HepG2 (cell line): ENCODE results near the gene IRF2. TPM values are rescaled to one million over a fixed set of nuclear protein-coding genes. Genes with fewer than 3 reads are reported as not detected.

Experiments used
- ATAC-seq: fragments of 200-7000 bp; cut with Tn5 transposase; 3 replicates; pipeline ENCODE4 v1.9.1; 2020; ENCODE audit warnings: mild to moderate bottlenecking, moderate library complexity
- BruUV-seq: library from RNA; stranded (reverse); fragments of 400-500 nt; replicated peaks from 2 replicates; lab custom pipeline; 2021; lab: Mats Ljungman, UMichigan
- CTCF ChIA-PET: fragments of 300-600 bp; formaldehyde crosslinking; extraction: SDS; loops from one replicate; lab custom pipeline; 2021; ENCODE audit warnings: low total read pairs, inconsistent platforms, low intra/inter-chr PET ratio; lab: Yijun Ruan, JAX
- POLR2A ChIA-PET: fragments of 350-600 bp; sonication (Branson Sonifier 250); formaldehyde crosslinking; loops from one replicate; lab custom pipeline; 2020; ENCODE audit warnings: antibody characterized with exemption, inconsistent platforms; lab: Yijun Ruan, JAX
- DNase-seq: peaks from one replicate; pipeline ENCODE4 v3.0.0-alpha.2; 2015; ENCODE audit warnings: low spot score
- FAIRE-seq: peaks from 3 replicates; lab custom pipeline; 2011; peaks lifted over from hg19 to GRCh38; lab: Jason Lieb, UNC
- H2AFZ ChIP-seq: one replicate; pipeline ENCODE4 v1.6.1; 2011; ENCODE audit warnings: low read length, inconsistent platforms
- H3K27ac ChIP-seq: fragments of 300-600 bp; 3 replicates; pipeline ENCODE4 v1.8.0; 2011; ENCODE audit warnings: mixed run types, mild to moderate bottlenecking, mixed read lengths, low read length, inconsistent platforms; ENCODE audit not compliant: insufficient read depth; ENCODE audit errors: extremely low read length
- H3K27me3 ChIP-seq, 2 experiments: fragments of 200-600 bp in 1 of 2; 2 replicates in 1 of 2; 3 replicates in 1 of 2; pipeline versions ENCODE4 v1.6.0 to v1.8.0; 2011; ENCODE audit warnings: low read length in 2 of 2, mild to moderate bottlenecking in 2 of 2, moderate library complexity in 2 of 2, inconsistent platforms in 1 of 2; ENCODE audit not compliant: insufficient read depth in 2 of 2, control insufficient read depth in 1 of 2
- H3K36me3 ChIP-seq, 2 experiments: fragments of 200-600 bp in 1 of 2; replicated peaks in 1 of 2; 2 replicates in 1 of 2; 3 replicates in 1 of 2; pipeline versions ENCODE4 v1.5.1 to v1.8.0; 2011; ENCODE audit warnings: low read length in 2 of 2, inconsistent platforms in 1 of 2; ENCODE audit not compliant: insufficient read depth in 2 of 2, control insufficient read depth in 1 of 2
- H3K4me1 ChIP-seq: 2 replicates; pipeline ENCODE4 v1.5.1; 2012; ENCODE audit warnings: low read length, inconsistent platforms; ENCODE audit not compliant: insufficient read depth
- H3K4me2 ChIP-seq: 2 replicates; pipeline ENCODE4 v1.6.0; 2011; ENCODE audit warnings: low read depth, low read length, inconsistent platforms
- H3K4me3 ChIP-seq, 3 experiments: fragments of 200-600 bp in 1 of 3; sonication (generic), shearing (Covaris generic) in 1 of 3; replicated peaks in 1 of 3; 2 replicates each; pipeline ENCODE4 v1.5.1; 2011 to 2016; ENCODE audit warnings: low read length in 3 of 3, inconsistent platforms in 2 of 3, low read depth in 2 of 3, mild to moderate bottlenecking in 2 of 3, control low read depth in 1 of 3, mixed read lengths in 1 of 3; ENCODE audit not compliant: insufficient read depth in 1 of 3
- H3K79me2 ChIP-seq: one replicate; pipeline ENCODE4 v1.6.1; 2011; ENCODE audit warnings: low read length, inconsistent platforms; ENCODE audit not compliant: insufficient read depth
- H3K9ac ChIP-seq: 2 replicates; pipeline ENCODE4 v1.6.0; 2011; ENCODE audit warnings: mild to moderate bottlenecking, low read depth, low read length, inconsistent platforms; ENCODE audit not compliant: insufficient read depth
- H3K9me3 ChIP-seq: 2 replicates; pipeline ENCODE4 v1.5.1; 2012; ENCODE audit warnings: mild to moderate bottlenecking, low read length
- H4K20me1 ChIP-seq: 2 replicates; pipeline ENCODE4 v1.6.0; 2011; ENCODE audit warnings: inconsistent platforms, mild to moderate bottlenecking, low read length, moderate library complexity; ENCODE audit not compliant: insufficient read depth
- CEBPZ ChIP-seq: IDR thresholded peaks from 2 replicates; pipeline ENCODE4 v1.6.1; 2012; ENCODE audit warnings: low read length, improper control_type of control experiment
- ELF4 ChIP-seq: sonication (generic); formaldehyde crosslinking; IDR thresholded peaks from 2 replicates; pipeline ENCODE4 v1.5.0; 2020; ENCODE audit warnings: missing genetic modification reagents, mild to moderate bottlenecking, moderate library complexity, borderline replicate concordance
- KAT7 ChIP-seq: IDR thresholded peaks from 2 replicates; pipeline ENCODE4 v1.6.1; 2018; ENCODE audit warnings: borderline replicate concordance, missing compliant biosample characterization
- MTERF4 ChIP-seq: sonication (generic); formaldehyde crosslinking; IDR thresholded peaks from 2 replicates; pipeline ENCODE4 v1.8.0; 2023; ENCODE audit warnings: mild to moderate bottlenecking, missing genetic modification reagents
- PRMT3 ChIP-seq: sonication (generic); formaldehyde crosslinking; IDR thresholded peaks from 2 replicates; pipeline ENCODE4 v1.8.1; 2022; ENCODE audit warnings: low read depth, mild to moderate bottlenecking, moderate library complexity, missing genetic modification reagents, borderline replicate concordance
- ZNF234 ChIP-seq: sonication (generic); formaldehyde crosslinking; conservative IDR thresholded peaks from 2 replicates; pipeline ENCODE4 v1.5.1; 2020; ENCODE audit warnings: mild to moderate bottlenecking, missing genetic modification reagents
- ZNF430 ChIP-seq: sonication (generic); formaldehyde crosslinking; IDR thresholded peaks from 2 replicates; pipeline ENCODE4 v1.9.0; 2021; ENCODE audit warnings: mild to moderate bottlenecking, missing genetic modification reagents
- ZNF646 ChIP-seq: sonication (generic); formaldehyde crosslinking; IDR thresholded peaks from 2 replicates; pipeline ENCODE4 v1.9.0; 2021; ENCODE audit warnings: mild to moderate bottlenecking, missing genetic modification reagents
- ZNF816 ChIP-seq: sonication (generic); formaldehyde crosslinking; IDR thresholded peaks from 2 replicates; pipeline ENCODE4 v1.8.0; 2022; ENCODE audit warnings: missing genetic modification reagents, mild to moderate bottlenecking, borderline replicate concordance
- whole genome bisulfite sequencing: methylation state at CpG from one replicate; pipeline ENCODE4 v1.1.6; 2017; ENCODE audit warnings: low lambda C conversion rate; 5-methylcytosine and 5-hydroxymethylcytosine counted together
- in situ Hi-C: cut with HindIII; loops from 2 replicates; pipeline ENCODE4 v1.10.0; 2017; ENCODE audit warnings: low pct_unique_long_range_greater_than_20kb; ENCODE audit not compliant: extremely low pct_ligation_motif_present
- intact Hi-C: fragments of 100-400 bp; cut with micrococcal nuclease; formaldehyde crosslinking; loops from one replicate; pipeline ENCODE4 v1.10.0; 2022; ENCODE audit not compliant: unreplicated experiment
- polyA plus RNA-seq, 8 experiments: library from polyadenylated mRNA; depleted of rRNA in 3 of 8; stranded (reverse) in 7 of 8; unstranded in 1 of 8; fragments of >200 nt; fragmentation: Illumina TruSeq in 4 of 8; extraction: Trizol in 4 of 8; gene quantifications; 2 replicates each; pipeline versions ENCODE4 v1.2.1 to v1.2.3, GENCODE V29; 2011 to 2016; ENCODE audit warnings: low read depth in 4 of 8, missing spikeins in 1 of 8, mixed read lengths in 1 of 8; ENCODE audit not compliant: insufficient read depth in 1 of 8
- total RNA-seq, 5 experiments: library from RNA; depleted of rRNA; stranded (reverse); fragments of >200 nt; fragmentation: Illumina TruSeq; extraction: Trizol; gene quantifications; 2 replicates each; pipeline ENCODE4 v1.2.3, GENCODE V29; 2016; ENCODE audit warnings: low read depth in 1 of 5

The IRF2 gene
- total and polyA plus RNA-seq, 2 of the 13 experiments (the other 11 are each of a cell fraction or from before 2014, with no cell fraction given), result 15.5 to 28.8 TPM

GRCh38 chr4:184503869-184504300 is 29.5 kb upstream of the IRF2 start (continued):
- TF ChIP-seq ZNF646, result no peak
- TF ChIP-seq ZNF234, result no peak

- FAIRE-seq (no peak), DNase-seq (no peak), ATAC-seq (no peak)
- H3K27ac ChIP-seq, result no peak overlapping the region
- no peak overlapping the region for H3K4me3 ChIP-seq
- H2AFZ ChIP-seq, result no peak overlapping the region
- WGBS, result 50% methylated on average over 4 of the region's 4 CpGs
- peaks cover 0 to 11% of the 10 kb centered on the region in 2 experiments; a peak in 1 of 5 replicates for H3K27me3 ChIP-seq
- POLR2A ChIA-PET, result no interaction called here
- no peaks in the 10 kb centered on the region for H4K20me1 ChIP-seq
- CTCF ChIA-PET, result no interaction called here
- no peaks in the 10 kb centered on the region for H3K9me3 ChIP-seq
- in situ Hi-C loops (no loop called here), intact Hi-C loops (no loop called here)
- H3K4me2 ChIP-seq, result no peak overlapping the region
- H3K4me1 ChIP-seq, result no peaks in the 10 kb centered on the region
- H3K79me2 ChIP-seq, result no peaks in the 10 kb centered on the region
- no peak overlapping the region for H3K9ac ChIP-seq
- no TSS peak for BruUV-seq
- H3K36me3 ChIP-seq, result no peaks in the 10 kb centered on the region
- TF ChIP-seq ZNF430 (CRISPR knock-in tag) (no peak), ELF4 (no peak), ZNF816 (CRISPR knock-in tag) (no peak), MTERF4 (CRISPR knock-in tag) (no peak), KAT7 (no peak), CEBPZ (no peak), PRMT3 (no peak)
Measured at GRCh38 chr4:184500748-184501589, 26.6 kb upstream of the IRF2 start.
